GM21717 (cell line): ENCODE results near the gene TMEM255B.
"Not testable (repeated sequence)": the region's sequence is repeated elsewhere in the genome, so short reads cannot be mapped to it uniquely, and the experiment has no call there.

Experiments
- ATAC-seq: cut with Tn5 transposase; IDR thresholded peaks from one replicate; pipeline ENCODE4 v1.9.1; 2021; ENCODE audit warnings: mild to moderate bottlenecking, moderate library complexity; ENCODE audit not compliant: unreplicated experiment

Gene TMEM255B

GRCh38 chr13:113758651-113759524 lies at the start of gene TMEM255B:
Gene TMEM255B (plus strand): TSS chr13:113759226. CDS start chr13:113759270, 44 bp downstream.
- ATAC-seq: peak; percentile 81

- no peak for ATAC-seq
Observed at GRCh38 chr13:113722921-113723320, 36.1 kb upstream of the TMEM255B start.

- ATAC-seq: no peak
Observed at GRCh38 chr13:113723410-113724015, 35.5 kb upstream of the TMEM255B start.

GRCh38 chr13:113724016-113724758 lies 34.8 kb upstream of the TMEM255B start:
- no peak for ATAC-seq

- no peak for ATAC-seq
Observed at GRCh38 chr13:113724780-113725315, 34.2 kb upstream of the TMEM255B start.

DNA sequence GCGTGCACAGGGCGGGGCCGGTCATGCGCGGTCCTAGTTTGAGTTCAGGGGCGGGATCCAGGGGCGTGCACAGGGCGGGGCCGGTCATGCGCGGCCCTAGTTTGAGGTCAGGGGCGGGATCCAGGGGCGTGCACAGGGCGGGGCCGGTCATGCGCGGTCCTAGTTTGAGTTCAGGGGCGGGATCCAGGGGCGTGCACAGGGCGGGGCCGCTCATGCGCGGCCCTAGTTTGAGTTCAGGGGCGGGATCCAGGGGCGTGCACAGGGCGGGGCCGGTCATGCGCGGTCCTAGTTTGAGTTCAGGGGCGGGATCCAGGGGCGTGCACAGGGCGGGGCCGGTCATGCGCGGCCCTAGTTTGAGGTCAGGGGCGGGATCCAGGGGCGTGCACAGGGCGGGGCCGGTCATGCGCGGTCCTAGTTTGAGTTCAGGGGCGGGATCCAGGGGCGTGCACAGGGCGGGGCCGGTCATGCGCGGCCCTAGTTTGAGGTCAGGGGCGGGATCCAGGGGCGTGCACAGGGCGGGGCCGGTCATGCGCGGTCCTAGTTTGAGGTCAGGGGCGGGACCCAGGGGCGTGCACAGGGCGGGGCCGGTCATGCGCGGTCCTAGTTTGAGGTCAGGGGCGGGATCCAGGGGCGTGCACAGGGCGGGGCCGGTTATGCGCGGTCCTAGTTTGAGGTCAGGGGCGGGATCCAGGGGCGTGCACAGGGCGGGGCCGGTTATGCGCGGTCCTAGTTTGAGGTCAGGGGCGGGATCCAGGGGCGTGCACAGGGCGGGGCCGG lies 33.5 kb upstream of the TMEM255B start:
- not testable (repeated sequence) for ATAC-seq

GRCh38 chr13:113726106-113726821 lies 32.8 kb upstream of the TMEM255B start:
- ATAC-seq: not testable (repeated sequence)

DNA sequence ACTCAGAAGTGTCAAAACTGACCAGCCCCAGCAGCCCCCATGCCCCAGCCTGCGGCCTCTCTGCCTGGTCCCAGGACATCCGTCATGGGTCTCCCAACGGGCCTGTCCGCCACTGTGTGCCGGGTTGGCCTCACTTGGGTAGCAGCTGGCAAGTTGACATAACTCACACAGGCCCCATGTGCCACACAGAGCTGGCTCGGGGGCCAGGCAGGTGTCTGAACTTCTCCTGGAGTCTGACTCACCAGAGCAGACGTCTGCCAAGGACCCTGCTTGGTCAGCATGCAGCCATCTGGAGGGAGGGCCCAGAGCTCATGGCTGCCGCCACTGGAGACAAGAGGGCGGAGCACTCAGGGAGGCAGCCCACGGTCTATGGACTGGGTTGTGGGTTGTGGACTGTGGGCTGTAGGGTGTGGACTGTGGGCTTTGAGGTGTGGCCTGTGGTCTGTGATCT lies 32.0 kb upstream of the TMEM255B start:
- no peak for ATAC-seq

GRCh38 chr13:113728571-113729054 lies 30.4 kb upstream of the TMEM255B start:
- ATAC-seq: no peak

- ATAC-seq: no peak
Observed at GRCh38 chr13:113729187-113730019, 29.6 kb upstream of the TMEM255B start.

- ATAC-seq: no peak
Observed at GRCh38 chr13:113730258-113730691, 28.8 kb upstream of the TMEM255B start.

GRCh38 chr13:113730831-113731191 lies 28.2 kb upstream of the TMEM255B start:
- ATAC-seq: no peak

DNA sequence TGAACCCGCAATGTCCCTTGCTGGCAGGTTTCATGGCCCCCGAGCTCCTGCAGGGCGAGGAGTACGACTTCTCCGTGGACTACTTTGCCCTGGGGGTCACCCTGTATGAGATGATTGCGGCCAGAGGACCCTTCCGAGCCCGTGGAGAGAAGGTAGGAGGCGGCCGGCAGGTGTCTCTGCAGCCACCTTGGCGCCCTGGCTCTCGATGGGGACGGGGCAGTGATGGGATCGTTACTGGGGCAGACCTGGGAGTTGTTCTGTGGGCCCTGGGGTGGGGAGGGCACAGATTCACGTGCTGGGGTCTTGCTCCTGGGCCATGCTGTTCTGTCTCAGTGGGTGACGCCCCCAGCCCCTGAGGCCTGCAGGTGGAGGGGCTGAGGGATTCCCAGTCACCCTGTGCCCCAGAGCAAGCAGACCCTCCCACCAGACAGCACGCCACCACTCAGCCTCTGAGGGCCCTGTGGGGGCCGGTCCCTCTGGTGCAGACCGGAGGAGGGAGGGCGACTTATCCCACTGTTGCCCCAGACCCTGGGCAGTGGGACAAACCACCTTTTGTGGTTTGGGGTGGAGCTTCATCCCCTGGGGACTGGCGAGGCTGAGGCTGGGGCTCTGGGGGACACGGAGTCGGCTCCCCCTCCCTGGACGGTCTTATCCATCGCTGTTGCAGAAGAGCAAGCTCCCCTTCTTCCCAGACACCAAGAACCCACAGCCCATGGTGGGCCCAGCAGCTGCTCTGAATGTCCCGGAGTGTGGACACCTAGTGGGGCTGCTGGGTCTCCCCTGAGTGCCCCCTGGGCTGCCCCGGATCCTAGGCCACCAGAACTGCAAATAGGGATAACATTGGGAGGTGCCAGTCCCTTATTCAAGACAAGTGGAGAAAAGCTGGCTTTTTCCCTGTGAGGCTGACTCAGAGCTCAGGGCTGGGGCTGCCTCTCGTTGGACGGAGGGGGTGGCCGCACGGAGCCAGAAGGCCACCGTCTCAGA lies 27.5 kb upstream of the TMEM255B start:
- no peak for ATAC-seq

DNA sequence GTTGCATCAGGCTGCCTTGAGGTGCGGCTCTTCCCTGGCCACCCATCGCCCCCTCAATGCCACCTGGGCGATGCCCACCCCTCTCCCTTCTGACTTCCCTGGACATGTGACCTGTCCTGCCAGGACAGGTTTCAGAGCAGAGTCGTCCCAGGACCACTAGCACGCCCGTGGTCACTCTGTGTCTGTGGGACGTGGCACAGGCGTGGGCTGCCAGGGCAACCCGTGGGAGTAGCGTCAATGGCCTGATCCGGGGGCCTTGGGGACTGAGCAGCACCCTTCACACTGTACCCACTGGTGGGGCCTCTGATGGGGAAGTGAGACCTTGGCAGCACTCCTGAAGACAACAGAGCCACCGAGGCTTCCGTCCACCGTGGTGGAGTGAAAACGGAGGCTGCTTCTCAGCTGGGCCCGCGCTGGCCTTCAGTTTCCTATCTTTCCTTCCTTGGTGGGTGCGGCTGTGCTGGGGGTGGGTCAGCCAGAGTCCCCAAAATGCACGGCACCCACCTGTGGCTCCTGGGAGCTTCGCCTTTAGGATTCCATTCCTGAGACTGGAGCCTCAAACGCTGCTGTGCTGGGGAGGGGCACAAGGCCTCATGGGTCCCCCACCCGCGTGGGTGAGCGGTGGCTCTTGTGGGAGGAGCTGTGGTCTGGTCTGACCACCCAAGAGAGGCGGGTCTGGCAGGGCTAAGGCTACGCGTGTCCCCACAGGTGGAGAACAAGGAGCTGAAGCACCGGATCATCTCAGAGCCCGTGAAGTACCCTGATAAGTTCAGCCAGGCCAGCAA lies 26.7 kb upstream of the TMEM255B start:
- ATAC-seq: no peak

DNA sequence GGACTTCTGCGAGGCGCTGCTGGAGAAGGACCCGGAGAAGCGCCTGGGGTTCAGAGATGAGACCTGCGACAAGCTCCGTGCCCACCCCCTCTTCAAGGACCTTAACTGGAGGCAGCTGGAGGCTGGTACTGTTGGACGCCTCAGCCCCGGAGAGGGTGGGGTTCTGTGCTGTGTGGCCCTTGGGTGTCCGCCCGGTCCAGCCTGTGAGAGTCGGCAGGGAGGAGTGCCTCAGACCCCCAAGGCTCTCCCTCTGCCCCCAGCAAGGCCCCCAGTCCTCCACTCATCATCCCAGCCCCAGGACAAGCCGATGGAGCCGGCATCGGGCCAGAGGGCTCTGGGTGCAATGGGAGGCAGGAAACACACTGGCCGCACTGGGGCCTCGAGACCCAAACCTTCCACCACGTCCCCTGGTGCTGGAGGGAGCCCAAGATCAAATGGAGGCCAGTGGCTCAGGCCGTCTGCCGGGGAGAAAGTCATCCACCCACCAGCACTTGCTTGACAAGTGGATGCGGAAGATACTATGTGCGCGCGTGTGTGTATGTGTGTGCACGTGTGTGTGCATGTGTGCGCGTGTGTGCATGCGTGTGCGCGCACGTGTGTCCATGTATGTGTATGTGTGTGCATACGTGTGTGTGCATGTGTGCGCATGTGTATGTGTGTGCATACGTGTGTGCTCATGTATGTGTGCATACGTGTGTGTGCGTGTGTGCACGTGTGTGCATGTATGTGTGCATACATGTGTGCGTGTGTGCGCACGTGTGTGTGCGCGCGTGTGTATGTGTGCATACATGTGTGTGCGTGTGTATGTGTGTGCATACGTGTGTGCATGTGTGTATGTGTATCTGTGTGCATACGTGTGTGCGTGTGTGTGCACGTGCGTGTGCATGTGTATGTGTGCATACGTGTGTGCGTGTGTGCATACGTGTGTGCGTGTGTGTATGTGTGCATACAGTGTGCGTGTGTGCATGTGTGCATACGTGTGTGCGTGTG lies 25.8 kb upstream of the TMEM255B start:
- ATAC-seq: no peak
